GM18861 (cell line): ENCODE results near the gene ACOT2.
"Not testable (repeated sequence)": the region's sequence is repeated elsewhere in the genome, so short reads cannot be mapped to it uniquely, and the experiment has no call there.

Source experiments
- ATAC-seq: cut with Tn5 transposase; IDR thresholded peaks from one replicate; pipeline ENCODE4 v1.9.1; 2021; ENCODE audit not compliant: unreplicated experiment

Gene ACOT2

GRCh38 chr14:73569185-73569958 is at the start of gene ACOT2:
ACOT2 (plus strand) TSS chr14:73569213; CDS start chr14:73569241, 28 bp downstream.
- peak; percentile 49 for ATAC-seq

GRCh38 chr14:73521229-73521628 is 47.8 kb upstream of the ACOT2 start:
- ATAC-seq = no peak

- no peak for ATAC-seq
Measured at GRCh38 chr14:73524493-73524892, 44.5 kb upstream of the ACOT2 start.

- ATAC-seq = no peak
Measured at GRCh38 chr14:73526036-73526984, 42.7 kb upstream of the ACOT2 start.

- ATAC-seq = not testable (repeated sequence)
Measured at GRCh38 chr14:73529356-73529755, 39.7 kb upstream of the ACOT2 start.

- ATAC-seq = not testable (repeated sequence)
Measured at GRCh38 chr14:73531971-73532370, 37.0 kb upstream of the ACOT2 start.

GRCh38 chr14:73537244-73538045 is 31.6 kb upstream of the ACOT2 start:
- not testable (repeated sequence) for ATAC-seq

- ATAC-seq = peak; percentile 62
Measured at GRCh38 chr14:73539017-73539416, 30.0 kb upstream of the ACOT2 start.

GRCh38 chr14:73542961-73543360 is 26.1 kb upstream of the ACOT2 start:
- ATAC-seq = not testable (repeated sequence)

- ATAC-seq = not testable (repeated sequence)
Measured at GRCh38 chr14:73545353-73545752, 23.7 kb upstream of the ACOT2 start.

- not testable (repeated sequence) for ATAC-seq
Measured at GRCh38 chr14:73549097-73549496, 19.9 kb upstream of the ACOT2 start.

GRCh38 chr14:73549889-73550524 is 19.0 kb upstream of the ACOT2 start:
- not testable (repeated sequence) for ATAC-seq

- no peak for ATAC-seq
Measured at GRCh38 chr14:73553845-73554244, 15.2 kb upstream of the ACOT2 start.

GRCh38 chr14:73557201-73557600 is 11.8 kb upstream of the ACOT2 start:
- not testable (repeated sequence) for ATAC-seq

- not testable (repeated sequence) for ATAC-seq
Measured at GRCh38 chr14:73558238-73558637, 10.8 kb upstream of the ACOT2 start.

- not testable (repeated sequence) for ATAC-seq
Measured at GRCh38 chr14:73562256-73562655, 6.8 kb upstream of the ACOT2 start.

- not testable (repeated sequence) for ATAC-seq
Measured at GRCh38 chr14:73562696-73563095, 6.3 kb upstream of the ACOT2 start.

- ATAC-seq = not testable (repeated sequence)
Measured at GRCh38 chr14:73566431-73566830, 2.6 kb upstream of the ACOT2 start.

GRCh38 chr14:73566935-73567334 is 2.1 kb upstream of the ACOT2 start:
- ATAC-seq = not testable (repeated sequence)

GRCh38 chr14:73567358-73567757 is 1.7 kb upstream of the ACOT2 start:
- no peak for ATAC-seq
